K562 (cell line): Measurements from ENCODE around the gene ENTPD8. TPM values are rescaled to one million over a fixed set of nuclear protein-coding genes. Genes with fewer than 3 reads are reported as not detected.

Experiments
- ARID4B ChIP-seq: sonication (generic); formaldehyde crosslinking; IDR thresholded peaks from 2 replicates; pipeline ENCODE4 v1.8.0; 2022; ENCODE audit warnings: mild to moderate bottlenecking, missing genetic modification reagents
- CGGBP1 ChIP-seq: fragments of 250-450 bp; sonication (Bioruptor Pico); IDR thresholded peaks from 2 replicates; pipeline ENCODE4 v1.9.0; 2021; ENCODE audit warnings: mild to moderate bottlenecking
- EHMT2 ChIP-seq: fragments of 450-650 bp; IDR thresholded peaks from 2 replicates; pipeline ENCODE4 v1.6.1; 2018; ENCODE audit warnings: antibody characterized with exemption
- FOXK2 ChIP-seq, 2 experiments: fragments of 450-650 bp; IDR thresholded peaks in 1 of 2; conservative IDR thresholded peaks in 1 of 2; 2 replicates each; pipeline ENCODE4 v1.6.1; 2016; ENCODE audit warnings: low read depth in 2 of 2, mild to moderate bottlenecking in 1 of 2
- GATAD2B ChIP-seq: fragments of 450-650 bp; IDR thresholded peaks from 2 replicates; pipeline ENCODE4 v1.6.1; 2017; ENCODE audit warnings: mild to moderate bottlenecking, borderline replicate concordance
- HMGN3 ChIP-seq: IDR thresholded peaks from 2 replicates; pipeline ENCODE4 v1.6.1; 2011; ENCODE audit warnings: borderline replicate concordance, low read depth, mild to moderate bottlenecking, mixed read lengths, low read length; ENCODE audit not compliant: insufficient read length; ENCODE audit errors: extremely low read depth
- ID3 ChIP-seq, 2 experiments: fragments of 250-450 bp in 1 of 2; fragments of 450-650 bp in 1 of 2; sonication (Bioruptor Pico) in 1 of 2; IDR thresholded peaks; 2 replicates each; pipeline versions ENCODE4 v1.6.1 to v1.8.0; 2016 to 2021; ENCODE audit warnings: mild to moderate bottlenecking in 2 of 2, moderate library complexity in 2 of 2, missing compliant biosample characterization in 1 of 2, missing genetic modification characterization in 1 of 2
- IRF9 ChIP-seq: fragments of 450-650 bp; IDR thresholded peaks from 2 replicates; pipeline ENCODE4 v1.6.1; 2016; ENCODE audit warnings: missing biosample characterization, missing genetic modification characterization
- L3MBTL2 ChIP-seq: fragments of 450-650 bp; IDR thresholded peaks from 2 replicates; pipeline ENCODE4 v1.6.1; 2016; ENCODE audit warnings: mild to moderate bottlenecking, moderate library complexity
- PRPF4 ChIP-seq: fragments of 200-400 bp; formaldehyde crosslinking; IDR thresholded peaks from one replicate; pipeline ENCODE4 v1.6.1; 2017; ENCODE audit warnings: low read length, low read depth, mild to moderate bottlenecking; ENCODE audit not compliant: insufficient read depth, poor library complexity, severe bottlenecking
- PTRF ChIP-seq: fragments of 450-650 bp; IDR thresholded peaks from 2 replicates; pipeline ENCODE4 v1.6.1; 2016; ENCODE audit warnings: mild to moderate bottlenecking, missing genetic modification characterization, missing compliant biosample characterization
- SRSF9 ChIP-seq: fragments of 200-400 bp; formaldehyde crosslinking; IDR thresholded peaks from 2 replicates; pipeline ENCODE4 v1.6.1; 2017; ENCODE audit warnings: low read depth, low read length, borderline replicate concordance
- TAF15 ChIP-seq: fragments of 200-400 bp; formaldehyde crosslinking; IDR thresholded peaks from 2 replicates; pipeline ENCODE4 v1.6.1; 2017; ENCODE audit warnings: mild to moderate bottlenecking, low read depth, low read length, moderate library complexity
- ZNF217 ChIP-seq: sonication (generic); formaldehyde crosslinking; IDR thresholded peaks from 2 replicates; pipeline ENCODE4 v1.8.0; 2022; ENCODE audit warnings: mild to moderate bottlenecking, missing genetic modification reagents
- ZNF766 ChIP-seq: fragments of 200-800 bp; sonication (Bioruptor generic); conservative IDR thresholded peaks from 2 replicates; pipeline ENCODE4 v1.6.1; 2016; ENCODE audit warnings: missing genetic modification characterization, missing compliant biosample characterization
- polyA plus RNA-seq, 8 experiments: library from polyadenylated mRNA; depleted of rRNA in 4 of 8; stranded (reverse) in 5 of 8; unstranded in 3 of 8; fragments of >200 nt; fragmentation: Nextera tagmentation in 2 of 8; fragmentation: Illumina TruSeq in 1 of 8; extraction: Ambion mirVana in 2 of 8; extraction: Trizol in 1 of 8; gene quantifications; 2 replicates each; pipeline versions ENCODE4 v1.2.1 to v1.2.3, GENCODE V29; 2011 to 2014; ENCODE audit warnings: inconsistent platforms in 1 of 8, missing spikeins in 1 of 8
- total RNA-seq, 7 experiments: library from RNA; depleted of rRNA in 6 of 7; stranded (reverse); fragments of >200 nt in 6 of 7; fragmentation: Illumina TruSeq in 2 of 7; extraction: Trizol in 2 of 7; gene quantifications; 2 replicates each; pipeline versions ENCODE4 v1.2.1 to v1.2.3, GENCODE V29; 2011 to 2021; ENCODE audit warnings: low replicate concordance in 1 of 7

ENTPD8 gene
- total and polyA plus RNA-seq, 9 of the 15 experiments (the other 6 are each of a cell fraction or from before 2014, with no cell fraction given): 0.06 to 0.27 (median 0.19) TPM; not detected in 5

- no peak for TF ChIP-seq ARID4B (CRISPR knock-in tag)
- TF ChIP-seq TAF15: no peak
- no peak for TF ChIP-seq CGGBP1 (CRISPR knock-in tag)
- no peak for TF ChIP-seq ZNF217 (CRISPR knock-in tag)
- TF ChIP-seq ZNF766 (CRISPR knock-in tag): peak; percentile 91
- TF ChIP-seq PRPF4: no peak
- TF ChIP-seq PTRF (tag): no peak
- TF ChIP-seq ID3 (CRISPR knock-in tag; IDR thresholded peaks at IDR 0.05): no peak
- TF ChIP-seq ID3 (tag; IDR thresholded peaks at IDR 0.05): 0 out of 2 replicates have a peak, but pooled peaks have one; percentile 65
- TF ChIP-seq L3MBTL2: peak; percentile 95
- no peak for TF ChIP-seq HMGN3
- TF ChIP-seq EHMT2: peak; percentile 11; the same call in 1 of the 2 replicates
- TF ChIP-seq FOXK2 (conservative IDR thresholded peaks at IDR 0.05 in 1 of 2, IDR thresholded peaks at IDR 0.05 in 1 of 2; ENCODE audit: low read depth in 2 of 2): peak; percentile 65 to 74
- no peak for TF ChIP-seq IRF9 (tag)
- TF ChIP-seq GATAD2B: no peak
- no peak for TF ChIP-seq SRSF9
Measured at GRCh38 chr9:137482094-137482781, 41.1 kb upstream of the ENTPD8 start (continued).
